Spleen (tissue), 7 donors: ENCODE results near the gene UBE2K.

ENCODE experiments used
- CTCF ChIP-seq, 11 experiments: fragments of 200-600 bp in 7 of 11; fragments of 450-650 bp in 4 of 11; sonication (generic) in 4 of 11; IDR thresholded peaks in 8 of 11; conservative IDR thresholded peaks in 3 of 11; 1 replicate in 7 of 11; 2 replicates in 4 of 11; pipeline versions ENCODE4 v1.4.0 to v1.8.0; 2016 to 2021; ENCODE audit warnings: antibody characterized with exemption in 11 of 11, inconsistent platforms in 4 of 11, mild to moderate bottlenecking in 1 of 11
- POLR2AphosphoS5 ChIP-seq, 3 donors: sonication (generic); formaldehyde crosslinking; IDR thresholded peaks; one replicate each; pipeline ENCODE4 v1.5.1; 2017; ENCODE audit warnings: antibody characterized with exemption in 3 of 3
- donor health status: DM: no; HTN: no; CAD: no; lungs with moderate emphysema.
- donor health status: DM: no; HTN: no; CAD: no.
- donor health status: DM: no; HTN: no; CAD: no.

GRCh38 chr4:39761005-39761667 lies 63.2 kb downstream of the UBE2K start:
- no peak for TF ChIP-seq CTCF (IDR thresholded peaks at IDR 0.05 in 8 of 11, conservative IDR thresholded peaks at IDR 0.05 in 3 of 11)
- no peak for TF ChIP-seq POLR2AphosphoS5 (IDR thresholded peaks at IDR 0.05)
